ENCODE data around the gene JAKMIP2.
"Not testable (repeated sequence)": the region's sequence is repeated elsewhere in the genome, so short reads cannot be mapped to it uniquely, and the experiment has no call there.

Gene JAKMIP2

GRCh38 chr5:147554261-147554817, 228.2 kb downstream of the JAKMIP2 start:
- no peak for DNase-seq

DNA sequence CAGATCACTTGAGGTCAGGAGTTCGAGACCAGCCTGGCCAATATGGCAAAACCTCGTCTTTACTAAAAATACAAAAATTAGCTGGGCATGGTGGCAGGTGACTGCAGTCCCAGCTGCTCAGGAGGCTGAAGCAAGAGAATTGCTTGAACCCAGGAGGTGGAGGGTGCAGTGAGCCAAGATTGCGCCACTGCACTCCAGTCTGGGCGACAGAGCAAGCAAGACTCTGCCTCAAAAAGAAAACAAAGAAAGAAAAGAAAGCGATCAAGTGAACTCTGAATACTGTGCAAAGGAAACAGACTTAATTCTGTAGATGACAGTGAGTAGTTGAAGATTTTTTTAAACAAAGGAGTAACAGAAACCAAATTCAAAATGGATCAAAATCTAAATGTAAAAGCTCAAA, 228.7 kb downstream of the JAKMIP2 start:
- DNase-seq, result not testable (repeated sequence)

DNA sequence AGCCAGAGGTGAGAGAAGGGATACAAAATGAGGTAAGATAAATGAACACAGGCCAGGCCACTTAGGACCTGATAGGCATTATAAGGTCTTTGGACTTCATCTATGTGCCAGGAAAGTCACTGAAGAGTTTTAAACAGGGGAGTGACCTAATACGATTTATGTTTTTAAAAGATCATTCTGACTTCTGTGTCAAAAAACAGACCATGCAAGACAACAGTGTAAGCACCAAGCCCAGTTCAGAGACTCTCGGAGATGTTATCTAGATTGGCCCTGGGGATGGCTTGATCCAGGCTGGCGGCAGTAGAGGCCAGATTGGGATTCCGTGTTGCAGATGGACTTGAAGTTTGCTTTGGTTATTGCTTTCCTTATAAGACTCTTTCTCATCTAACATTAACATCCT, 229.6 kb downstream of the JAKMIP2 start:
- DNase-seq, result no peak

DNA sequence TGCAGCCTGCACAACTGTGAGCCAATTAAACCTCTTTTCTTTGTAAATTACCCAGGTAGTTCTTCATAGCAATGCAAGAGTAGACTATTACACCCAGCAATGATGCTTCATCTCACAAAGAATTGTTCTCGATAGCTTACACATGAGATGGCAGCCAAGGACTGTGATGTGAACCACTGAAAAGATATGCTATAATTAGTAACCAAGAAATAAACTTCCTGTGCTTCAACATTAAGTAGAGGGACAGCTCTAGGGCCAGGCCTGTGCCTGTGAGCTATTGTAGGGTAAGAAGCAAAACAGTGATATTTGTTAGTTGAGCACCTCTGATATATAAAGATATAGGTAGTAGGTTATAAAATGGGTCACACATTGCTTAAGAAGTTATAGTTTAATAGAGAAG, 230.9 kb downstream of the JAKMIP2 start:
- DNase-seq, result no peak

DNA sequence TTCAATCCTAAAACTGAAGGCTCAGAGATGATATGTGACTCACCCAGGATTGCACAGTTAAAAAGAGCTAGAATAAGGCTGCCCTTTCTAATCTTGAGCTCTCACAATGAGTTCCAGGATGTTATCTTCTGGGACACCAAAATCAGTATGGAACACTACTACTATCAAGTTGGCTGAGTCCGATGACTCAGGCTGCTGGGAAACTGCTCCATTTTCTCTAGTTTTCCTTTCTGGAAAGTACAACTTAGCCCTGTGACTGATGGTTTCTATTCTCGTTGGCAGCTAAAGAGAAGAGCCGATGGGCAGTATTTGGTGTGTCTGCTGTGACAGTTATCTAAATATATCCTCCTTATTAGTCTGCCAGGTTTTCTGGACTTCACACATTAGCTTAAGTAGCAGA, 234.8 kb downstream of the JAKMIP2 start:
- DNase-seq, result no peak

GRCh38 chr5:147544556-147544955, 238.0 kb downstream of the JAKMIP2 start:
- DNase-seq, result no peak

GRCh38 chr5:147539053-147539452, 243.5 kb downstream of the JAKMIP2 start:
- DNase-seq, result no peak

GRCh38 chr5:147538236-147538635, 244.3 kb downstream of the JAKMIP2 start:
- DNase-seq, result no peak

All from inflammatory macrophage (primary cell).